ENCODE results near the gene MCAM.

MCAM gene

DNA sequence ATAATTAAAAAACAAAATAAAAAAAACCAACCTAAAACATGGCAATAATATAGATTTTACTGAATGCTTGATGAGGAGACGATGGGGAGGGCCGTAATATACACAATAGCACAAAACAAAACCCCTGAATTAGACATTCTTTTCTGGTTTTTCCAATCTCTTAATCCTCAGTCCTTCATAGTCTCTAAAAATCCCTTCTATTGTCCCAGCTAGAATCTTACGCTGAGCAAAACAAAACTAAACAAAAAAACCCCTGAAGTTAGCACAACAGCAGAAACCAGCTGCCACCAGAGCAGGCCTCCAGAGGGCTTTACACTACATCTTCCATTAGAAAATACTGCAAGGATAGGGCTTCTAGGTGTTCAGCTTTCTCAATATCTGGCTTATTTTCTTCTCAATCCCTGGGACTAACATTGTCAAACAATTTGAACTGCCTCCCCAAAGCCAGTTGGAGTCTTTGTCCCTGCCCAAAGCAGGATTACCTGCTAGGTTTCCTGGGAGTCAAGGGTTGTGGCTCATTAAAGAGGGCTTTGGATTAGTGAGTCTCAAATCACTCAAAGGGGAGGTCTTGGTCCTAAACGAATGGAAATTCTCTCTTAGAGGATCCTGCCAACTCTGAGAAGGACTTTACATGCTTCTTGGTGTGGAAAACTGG, 15.3 kb upstream of the MCAM start:
- TF ChIP-seq, protein P1, sequence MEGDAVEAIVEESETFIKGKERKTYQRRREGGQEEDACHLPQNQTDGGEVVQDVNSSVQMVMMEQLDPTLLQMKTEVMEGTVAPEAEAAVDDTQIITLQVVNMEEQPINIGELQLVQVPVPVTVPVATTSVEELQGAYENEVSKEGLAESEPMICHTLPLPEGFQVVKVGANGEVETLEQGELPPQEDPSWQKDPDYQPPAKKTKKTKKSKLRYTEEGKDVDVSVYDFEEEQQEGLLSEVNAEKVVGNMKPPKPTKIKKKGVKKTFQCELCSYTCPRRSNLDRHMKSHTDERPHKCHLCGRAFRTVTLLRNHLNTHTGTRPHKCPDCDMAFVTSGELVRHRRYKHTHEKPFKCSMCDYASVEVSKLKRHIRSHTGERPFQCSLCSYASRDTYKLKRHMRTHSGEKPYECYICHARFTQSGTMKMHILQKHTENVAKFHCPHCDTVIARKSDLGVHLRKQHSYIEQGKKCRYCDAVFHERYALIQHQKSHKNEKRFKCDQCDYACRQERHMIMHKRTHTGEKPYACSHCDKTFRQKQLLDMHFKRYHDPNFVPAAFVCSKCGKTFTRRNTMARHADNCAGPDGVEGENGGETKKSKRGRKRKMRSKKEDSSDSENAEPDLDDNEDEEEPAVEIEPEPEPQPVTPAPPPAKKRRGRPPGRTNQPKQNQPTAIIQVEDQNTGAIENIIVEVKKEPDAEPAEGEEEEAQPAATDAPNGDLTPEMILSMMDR (IDR thresholded peaks at IDR 0.05; ENCODE audit: low read depth, low read length, missing control alignments), result no peak
- in situ Hi-C loops (cut with HindIII; ENCODE audit: low sequenced_read_pairs), result no loop called here
- no peak for DNase-seq (ENCODE audit: low read depth)
- H3K4me3 ChIP-seq (ENCODE audit: low read depth, low read length), result no peak overlapping the region

GRCh38 chr11:119330237-119330636, 13.3 kb upstream of the MCAM start:
- H3K4me3 ChIP-seq (ENCODE audit: low read depth, low read length), result no peak overlapping the region
- TF ChIP-seq, protein P1 (IDR thresholded peaks at IDR 0.05; ENCODE audit: low read depth, low read length, missing control alignments), result no peak
- in situ Hi-C loops (cut with HindIII; ENCODE audit: low sequenced_read_pairs), result no loop called here
- no peak for DNase-seq (ENCODE audit: low read depth)

GRCh38 chr11:119329320-119329719, 12.4 kb upstream of the MCAM start:
- DNase-seq (ENCODE audit: low read depth), result no peak
- TF ChIP-seq, protein P1 (IDR thresholded peaks at IDR 0.05; ENCODE audit: low read depth, low read length, missing control alignments), result no peak
- in situ Hi-C loops (cut with HindIII; ENCODE audit: low sequenced_read_pairs), result no loop called here
- H3K4me3 ChIP-seq (ENCODE audit: low read depth, low read length), result no peak overlapping the region

DNA sequence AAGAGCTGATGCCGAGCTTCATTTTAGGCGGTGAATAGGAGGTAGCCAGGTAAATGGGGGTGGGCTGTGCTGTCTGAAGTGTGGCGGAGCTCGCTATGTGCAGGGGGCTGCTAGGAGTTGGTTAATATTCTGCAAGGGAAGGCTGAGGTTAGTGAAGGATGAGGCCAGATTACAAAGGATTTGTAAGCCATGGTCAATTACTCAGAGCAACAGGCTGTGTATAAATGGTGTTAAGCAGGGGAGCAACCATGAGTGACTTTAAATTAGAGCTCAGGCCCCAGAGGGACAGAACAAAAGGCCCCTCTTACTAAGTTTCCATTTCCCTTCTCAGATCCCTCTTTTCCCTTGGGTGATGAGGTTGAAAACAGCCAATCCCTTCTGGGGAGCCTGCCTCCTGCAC, 7.3 kb upstream of the MCAM start:
- no peak overlapping the region for H3K4me3 ChIP-seq (ENCODE audit: low read depth, low read length)
- in situ Hi-C loops (cut with HindIII; ENCODE audit: low sequenced_read_pairs), result no loop called here
- TF ChIP-seq, protein P1 (IDR thresholded peaks at IDR 0.05; ENCODE audit: low read depth, low read length, missing control alignments), result no peak

GRCh38 chr11:119323532-119324033, 6.7 kb upstream of the MCAM start:
- in situ Hi-C loops (cut with HindIII; ENCODE audit: low sequenced_read_pairs), result no loop called here
- DNase-seq (ENCODE audit: low read depth), result peak; percentile 44
- TF ChIP-seq, protein P1 (IDR thresholded peaks at IDR 0.05; ENCODE audit: low read depth, low read length, missing control alignments), result peak; percentile 78
- no peak overlapping the region for H3K4me3 ChIP-seq (ENCODE audit: low read depth, low read length)

More for the DNA sequence above, 7.3 kb upstream of the MCAM start:
- DNase-seq (ENCODE audit: low read depth), result no peak

DNA sequence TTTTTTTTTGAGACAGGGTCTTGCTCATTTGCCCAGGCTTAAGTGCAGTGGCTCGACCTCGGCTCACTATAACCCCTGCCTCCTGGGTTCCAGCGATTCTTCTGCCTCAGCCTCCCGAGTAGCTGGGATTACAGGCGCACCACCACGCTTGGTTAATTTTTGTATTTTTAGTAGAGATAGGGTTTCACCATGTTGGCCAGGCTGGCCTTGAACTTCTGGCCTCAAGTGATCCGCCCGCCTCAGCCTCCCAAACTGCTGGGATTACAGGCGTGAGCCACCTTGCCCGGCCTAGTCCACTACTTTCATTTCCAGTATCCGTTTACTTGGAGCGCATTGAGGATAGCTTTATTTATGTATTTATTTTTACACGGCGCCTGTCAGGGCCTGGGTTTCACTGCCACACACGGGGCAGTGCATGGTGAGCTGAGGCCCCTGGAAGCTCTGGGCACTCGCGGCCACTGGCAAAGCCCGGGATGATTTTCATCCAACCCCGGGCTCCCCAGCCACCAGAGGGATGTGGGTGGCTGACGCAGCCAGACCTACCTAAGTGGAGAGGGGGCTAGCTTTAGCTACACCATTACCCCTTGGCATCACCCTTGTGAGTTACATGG, 6.1 kb upstream of the MCAM start:
- no peak overlapping the region for H3K4me3 ChIP-seq (ENCODE audit: low read depth, low read length)
- TF ChIP-seq, protein P1 (IDR thresholded peaks at IDR 0.05; ENCODE audit: low read depth, low read length, missing control alignments), result no peak
- no peak for DNase-seq (ENCODE audit: low read depth)
- in situ Hi-C loops (cut with HindIII; ENCODE audit: low sequenced_read_pairs), result no loop called here
